Fibroblast of skin of left biceps (primary cell): ENCODE measurements around the gene FILIP1.

ENCODE experiments used
- DNase-seq, 2 experiments: peaks; one replicate each; pipeline ENCODE4 v3.0.0-alpha.2; 2013; ENCODE audit warnings: low read depth in 2 of 2

The FILIP1 gene

GRCh38 chr6:75296811-75297779 lies 196.5 kb downstream of the FILIP1 start:
- peak; percentile 39 to 40 for DNase-seq

- DNase-seq: no peak
Observed at GRCh38 chr6:75292555-75292954, 201.0 kb downstream of the FILIP1 start.

DNA sequence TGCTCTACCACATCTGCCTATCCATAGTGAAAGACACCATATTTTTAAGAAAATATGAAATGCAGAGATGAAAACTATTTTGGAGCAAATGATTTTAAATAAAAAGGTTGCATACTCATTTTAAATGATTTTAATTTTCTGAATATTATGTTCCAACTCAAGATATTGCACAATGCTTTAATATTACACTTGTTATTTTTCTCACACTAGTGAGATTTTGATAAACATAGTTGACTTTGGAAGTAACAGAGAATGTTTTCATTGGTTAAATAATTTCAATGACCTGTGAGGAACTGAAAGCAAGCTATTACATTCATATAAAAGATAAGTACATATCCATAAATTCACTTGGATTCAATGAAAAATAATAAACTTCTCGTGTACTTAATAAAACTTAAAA lies 201.9 kb downstream of the FILIP1 start:
- no peak for DNase-seq

DNA sequence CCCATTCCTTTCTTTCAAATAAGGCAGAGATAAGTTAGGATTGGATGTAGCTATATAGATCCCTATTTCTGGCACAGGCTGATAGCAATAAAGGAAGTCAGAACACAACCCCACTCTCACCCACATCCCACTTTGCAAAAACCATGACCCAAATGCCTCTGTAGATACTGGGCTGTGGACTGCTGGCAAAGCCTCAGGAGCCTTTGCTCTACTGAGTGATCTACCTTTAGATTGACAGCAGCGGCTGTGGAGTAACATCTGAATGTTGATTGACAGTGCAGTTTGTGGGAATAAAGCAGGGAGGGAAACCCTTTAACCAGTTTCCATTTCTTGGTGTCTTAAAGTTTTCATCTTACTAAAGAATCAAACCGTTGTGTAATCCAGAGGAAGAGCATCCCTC lies 202.3 kb downstream of the FILIP1 start:
- DNase-seq: no peak

DNA sequence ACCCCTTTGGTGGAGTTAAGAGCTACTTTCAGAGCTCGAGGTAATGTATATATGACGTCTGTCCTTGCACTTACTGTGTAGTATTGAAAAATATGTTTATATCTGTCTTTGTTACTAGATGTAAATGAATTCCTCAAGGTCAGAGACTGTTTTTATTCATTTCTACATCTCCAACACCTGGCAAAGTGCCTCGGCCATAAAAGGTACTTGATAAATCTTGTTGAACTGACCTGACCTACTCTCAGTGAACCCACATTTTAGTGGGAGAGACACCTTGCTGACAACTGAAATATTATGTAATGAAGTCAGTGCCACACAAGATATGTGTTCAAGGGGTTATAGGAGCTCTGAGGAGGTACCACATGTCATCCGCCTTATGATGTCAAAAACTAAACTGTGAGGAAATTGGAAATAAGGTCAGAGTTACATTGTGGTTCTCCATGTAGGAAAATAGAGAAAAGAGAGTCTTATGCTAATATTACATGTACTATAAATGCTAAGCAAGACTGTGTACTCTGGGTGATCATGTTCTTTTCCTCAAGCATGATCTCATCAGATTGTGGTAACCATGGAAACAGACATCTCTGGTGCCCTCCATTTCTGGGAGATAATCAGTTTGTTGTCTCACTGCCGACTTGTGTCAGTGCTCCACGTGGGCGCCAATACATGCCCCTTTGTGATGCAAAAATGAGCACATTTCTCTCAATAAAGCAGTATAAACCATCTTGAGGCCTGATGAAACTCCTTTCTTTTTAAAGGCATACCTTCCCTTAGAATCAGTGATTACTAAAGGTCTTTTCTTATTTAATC lies 203.3 kb downstream of the FILIP1 start:
- no peak for DNase-seq

GRCh38 chr6:75288023-75288422 lies 205.6 kb downstream of the FILIP1 start:
- DNase-seq: no peak

GRCh38 chr6:75287424-75287823 lies 206.2 kb downstream of the FILIP1 start:
- no peak for DNase-seq

DNA sequence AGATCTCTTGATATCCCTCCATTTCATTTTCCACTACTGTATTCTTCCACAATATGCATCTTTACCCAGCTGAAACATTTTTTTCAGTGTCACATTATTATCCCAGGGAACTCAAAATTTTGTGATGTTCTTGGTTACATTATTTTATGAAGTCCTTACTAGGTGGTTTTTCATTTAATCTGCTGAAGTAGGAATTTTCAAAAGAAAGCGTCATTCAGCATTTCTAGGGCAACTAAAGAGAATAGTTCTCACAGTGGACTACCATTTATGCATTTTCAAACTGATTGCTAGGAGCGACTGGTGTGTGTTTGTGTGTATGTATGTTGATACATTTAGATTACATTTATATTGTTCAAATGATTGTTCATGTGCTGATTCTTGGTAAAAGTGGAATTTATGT lies 206.6 kb downstream of the FILIP1 start:
- no peak for DNase-seq

- no peak for DNase-seq
Observed at GRCh38 chr6:75285283-75285639, 208.3 kb downstream of the FILIP1 start.

DNA sequence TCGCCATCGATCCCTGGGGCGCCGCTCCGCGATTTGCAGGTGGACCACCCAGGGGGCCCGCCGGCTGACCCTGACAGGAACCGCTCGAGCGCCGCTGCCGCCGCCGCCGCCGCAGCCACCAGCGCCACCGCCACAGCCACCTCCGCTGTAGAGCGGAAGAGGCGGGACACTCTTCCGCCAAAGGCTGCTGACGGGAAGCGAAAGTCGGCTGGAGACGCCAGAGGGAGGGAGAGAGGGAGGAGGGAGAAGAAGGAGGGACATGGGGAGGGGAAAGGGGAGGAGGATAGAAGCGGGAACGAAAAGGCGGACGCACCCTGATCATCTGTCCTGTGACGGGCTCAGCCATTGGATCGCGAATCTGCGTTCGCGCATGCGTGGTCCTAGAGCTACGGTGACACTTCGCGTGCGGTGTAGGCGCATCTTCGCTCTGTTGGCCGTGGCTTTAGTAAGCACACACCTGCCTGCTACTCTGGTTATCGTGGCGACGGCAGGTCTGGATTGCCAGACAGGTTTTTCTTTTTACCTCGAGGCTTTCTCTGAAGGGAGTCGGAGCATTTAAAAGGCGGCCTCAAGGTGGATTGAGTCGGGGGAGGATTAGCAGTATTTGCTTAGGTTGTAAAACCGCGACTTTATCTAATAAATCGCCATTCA lies 208.8 kb downstream of the FILIP1 start, which contains the start of gene TMEM30A:
Gene TMEM30A (minus strand): TSS at position 161 of the 651 bp plus-strand sequence. CDS start 154 bp downstream, at position 7.
- DNase-seq: peak; percentile 95 to 96

DNA sequence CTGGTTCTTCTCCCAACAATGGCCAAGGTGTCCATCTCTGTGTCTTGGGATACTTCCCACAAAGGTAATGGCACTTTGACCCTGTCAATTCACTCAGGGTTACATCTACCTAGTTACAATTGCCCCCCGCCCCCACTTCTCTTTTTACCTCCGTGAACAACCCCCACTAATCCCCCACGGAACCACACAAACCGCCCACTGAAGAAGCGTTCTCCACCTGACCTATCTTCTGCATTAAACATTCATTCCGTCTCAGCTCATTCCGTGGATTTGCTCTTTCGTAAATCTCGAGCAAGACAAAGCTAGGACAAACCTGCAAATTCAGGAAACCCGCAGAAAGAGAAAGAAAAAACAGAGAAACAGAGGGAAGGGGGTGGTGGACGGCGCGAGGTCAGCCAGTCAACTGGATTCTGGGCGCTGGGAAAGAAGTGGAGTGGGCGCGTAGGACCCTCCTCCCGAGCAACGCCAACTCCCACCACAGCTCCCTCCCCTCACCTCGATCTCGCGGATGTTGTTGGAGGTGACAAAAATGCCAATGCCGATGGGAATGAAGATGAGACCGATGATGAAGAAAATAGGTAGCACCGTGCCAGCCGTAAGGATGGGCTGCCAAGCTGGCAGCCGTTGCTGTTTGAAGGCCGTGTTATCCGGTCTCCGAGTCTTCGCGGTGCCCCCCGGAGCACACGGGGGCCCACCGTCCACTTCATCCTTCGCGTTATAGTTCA lies 209.5 kb downstream of the FILIP1 start:
- DNase-seq: no peak

DNA sequence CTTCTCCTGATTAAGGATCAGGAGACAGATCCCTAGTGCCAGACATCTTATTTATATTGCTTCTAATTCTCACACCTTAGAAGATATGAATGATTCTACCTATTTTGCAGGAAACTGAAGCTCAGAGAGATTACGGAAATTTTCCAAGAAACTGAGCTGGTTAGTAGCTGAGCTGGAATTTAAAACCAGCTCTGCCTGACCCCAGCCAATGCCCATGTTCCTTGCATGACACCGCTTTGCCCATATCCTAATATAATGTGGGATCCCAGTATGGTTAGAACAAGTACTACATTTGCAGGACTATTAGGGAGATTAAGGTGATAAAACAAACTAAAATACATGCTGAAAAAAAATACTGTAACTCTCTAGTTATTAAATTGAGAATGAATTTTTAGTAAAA lies 210.9 kb downstream of the FILIP1 start:
- no peak for DNase-seq

GRCh38 chr6:75281653-75282052 lies 211.9 kb downstream of the FILIP1 start:
- no peak for DNase-seq

- no peak for DNase-seq
Observed at GRCh38 chr6:75280131-75280855, 213.3 kb downstream of the FILIP1 start.

- no peak for DNase-seq
Observed at GRCh38 chr6:75279418-75279817, 214.2 kb downstream of the FILIP1 start.

- no peak for DNase-seq
Observed at GRCh38 chr6:75278474-75279077, 215.0 kb downstream of the FILIP1 start.

DNA sequence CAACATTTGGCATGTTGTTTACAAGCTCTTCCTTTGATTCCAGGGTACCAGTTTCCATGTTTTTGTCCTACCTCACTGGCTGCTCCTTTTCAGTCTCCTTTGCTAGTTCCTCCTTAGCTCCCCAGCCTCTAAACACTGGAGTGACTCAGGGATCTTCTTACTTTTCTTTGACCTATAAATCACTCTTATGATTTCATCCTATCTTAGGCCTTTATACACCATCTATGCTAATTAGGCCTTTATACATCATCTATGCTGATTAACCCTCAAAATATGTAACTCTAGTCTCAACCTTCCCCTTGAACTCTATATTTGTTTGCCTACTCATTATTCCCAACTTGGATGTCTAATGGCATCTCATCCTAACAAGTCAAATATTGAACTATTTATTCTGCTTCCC lies 218.5 kb downstream of the FILIP1 start:
- DNase-seq: peak; percentile 78 to 82

DNA sequence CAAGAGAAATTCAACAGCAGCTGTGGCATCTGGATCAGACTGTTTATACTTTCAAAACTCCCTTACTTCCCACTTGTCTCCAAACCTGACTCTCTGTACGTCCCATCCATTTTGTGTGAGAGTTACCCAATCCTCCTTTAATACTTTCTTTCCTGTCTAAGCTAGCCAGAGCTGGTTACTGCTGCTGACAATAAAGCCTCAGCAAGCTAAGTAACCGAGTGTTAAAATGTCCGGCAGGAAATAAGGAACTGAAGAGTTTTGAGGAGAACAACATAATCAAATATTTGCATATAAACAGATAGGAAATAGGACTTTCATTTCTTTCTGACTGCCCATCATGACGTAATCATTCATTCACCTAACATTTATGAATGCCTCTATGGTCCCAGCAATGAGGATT lies 220.6 kb downstream of the FILIP1 start:
- DNase-seq: no peak

GRCh38 chr6:75272145-75272840 lies 221.3 kb downstream of the FILIP1 start:
- no peak for DNase-seq

GRCh38 chr6:75268988-75269354 lies 224.6 kb downstream of the FILIP1 start:
- DNase-seq: no peak
